Measurements from ENCODE around the gene NEUROD4.

NEUROD4 gene

DNA sequence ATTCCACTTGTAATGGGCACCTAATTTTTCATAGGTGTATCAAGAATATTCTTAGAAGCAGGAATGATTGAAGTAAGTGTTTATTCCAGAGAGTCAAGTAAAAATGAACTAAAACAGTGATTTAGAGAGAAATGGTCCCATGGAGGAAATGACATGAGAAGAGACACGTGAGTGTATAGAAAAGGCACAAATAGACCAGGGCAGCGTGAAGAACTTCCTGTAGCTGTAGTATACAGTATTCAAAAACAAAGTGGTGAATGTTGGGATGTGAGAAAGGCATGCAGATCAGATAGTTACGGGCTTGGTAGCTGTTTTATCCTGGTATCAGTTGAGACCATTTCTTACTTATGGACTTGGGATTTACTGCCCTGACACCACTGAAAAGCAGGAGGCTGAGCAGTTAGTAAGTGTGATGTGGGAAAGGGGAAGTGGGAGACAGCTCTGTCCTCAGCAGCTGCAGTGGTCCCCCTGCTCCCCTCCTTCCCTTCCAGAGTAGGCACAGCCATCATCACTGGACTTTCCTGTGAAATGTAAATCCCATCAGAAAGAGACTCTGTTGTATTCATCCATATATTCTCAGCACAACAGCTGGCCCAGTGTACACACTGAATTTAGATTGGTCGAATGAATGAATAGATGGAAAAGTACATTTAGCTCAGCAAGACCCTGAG, 18.4 kb upstream of the NEUROD4 start:
- no peaks in the 10 kb centered on the region for H3K4me1 ChIP-seq

DNA sequence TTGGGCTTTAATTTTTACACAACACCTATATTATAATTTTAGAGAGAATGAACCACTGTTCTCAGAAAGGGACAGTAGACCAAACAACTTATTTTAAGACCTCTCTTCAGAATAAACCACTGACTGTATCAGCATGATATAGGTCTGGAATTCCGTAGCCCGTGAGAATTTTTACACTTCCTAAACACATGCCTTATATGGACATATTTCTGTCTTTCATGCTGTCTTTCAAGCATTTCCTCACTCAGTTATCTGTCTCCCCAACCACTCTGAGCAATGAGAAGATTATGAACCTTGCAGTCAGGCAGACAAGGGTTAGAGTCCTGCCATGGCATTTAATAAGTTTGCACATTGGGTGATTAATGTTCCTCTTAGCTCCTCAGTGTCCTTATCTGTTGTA, 17.4 kb upstream of the NEUROD4 start:
- H3K79me2 ChIP-seq, result no peaks in the 10 kb centered on the region
- H3K27me3 ChIP-seq (ENCODE audit: control insufficient read depth, insufficient read depth, low read length), result no peaks in the 10 kb centered on the region
- H3K4me2 ChIP-seq (ENCODE audit: low read length), result no peak overlapping the region
- H3K9me3 ChIP-seq (ENCODE audit: control insufficient read depth, low read length), result no peaks in the 10 kb centered on the region
- TF ChIP-seq, protein P1, sequence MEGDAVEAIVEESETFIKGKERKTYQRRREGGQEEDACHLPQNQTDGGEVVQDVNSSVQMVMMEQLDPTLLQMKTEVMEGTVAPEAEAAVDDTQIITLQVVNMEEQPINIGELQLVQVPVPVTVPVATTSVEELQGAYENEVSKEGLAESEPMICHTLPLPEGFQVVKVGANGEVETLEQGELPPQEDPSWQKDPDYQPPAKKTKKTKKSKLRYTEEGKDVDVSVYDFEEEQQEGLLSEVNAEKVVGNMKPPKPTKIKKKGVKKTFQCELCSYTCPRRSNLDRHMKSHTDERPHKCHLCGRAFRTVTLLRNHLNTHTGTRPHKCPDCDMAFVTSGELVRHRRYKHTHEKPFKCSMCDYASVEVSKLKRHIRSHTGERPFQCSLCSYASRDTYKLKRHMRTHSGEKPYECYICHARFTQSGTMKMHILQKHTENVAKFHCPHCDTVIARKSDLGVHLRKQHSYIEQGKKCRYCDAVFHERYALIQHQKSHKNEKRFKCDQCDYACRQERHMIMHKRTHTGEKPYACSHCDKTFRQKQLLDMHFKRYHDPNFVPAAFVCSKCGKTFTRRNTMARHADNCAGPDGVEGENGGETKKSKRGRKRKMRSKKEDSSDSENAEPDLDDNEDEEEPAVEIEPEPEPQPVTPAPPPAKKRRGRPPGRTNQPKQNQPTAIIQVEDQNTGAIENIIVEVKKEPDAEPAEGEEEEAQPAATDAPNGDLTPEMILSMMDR (IDR thresholded peaks at IDR 0.05), result no peak
- H3K9ac ChIP-seq, result no peak overlapping the region
- no peaks in the 10 kb centered on the region for H3K36me3 ChIP-seq (ENCODE audit: control insufficient read depth, insufficient read depth, low read length)
- no peak overlapping the region for H3K4me3 ChIP-seq (ENCODE audit: low read depth, low read length)
- H3K27ac ChIP-seq, result no peak overlapping the region
- no peak overlapping the region for H2AFZ ChIP-seq
- H3K4me1 ChIP-seq, result no peaks in the 10 kb centered on the region

More for the DNA sequence above, 18.4 kb upstream of the NEUROD4 start:
- Histone ChIP-seq H3K9ac (no peak overlapping the region), H3K4me3 (ENCODE audit: low read depth, low read length) (no peak overlapping the region), H3K36me3 (ENCODE audit: control insufficient read depth, insufficient read depth, low read length) (no peaks in the 10 kb centered on the region), H3K79me2 (no peaks in the 10 kb centered on the region), H3K4me2 (ENCODE audit: low read length) (no peak overlapping the region), H2AFZ (no peak overlapping the region), H3K9me3 (ENCODE audit: control insufficient read depth, low read length) (no peaks in the 10 kb centered on the region), H3K27me3 (ENCODE audit: control insufficient read depth, insufficient read depth, low read length) (no peaks in the 10 kb centered on the region), H3K27ac (no peak overlapping the region)
- TF ChIP-seq, protein P1 (IDR thresholded peaks at IDR 0.05), result no peak

DNA sequence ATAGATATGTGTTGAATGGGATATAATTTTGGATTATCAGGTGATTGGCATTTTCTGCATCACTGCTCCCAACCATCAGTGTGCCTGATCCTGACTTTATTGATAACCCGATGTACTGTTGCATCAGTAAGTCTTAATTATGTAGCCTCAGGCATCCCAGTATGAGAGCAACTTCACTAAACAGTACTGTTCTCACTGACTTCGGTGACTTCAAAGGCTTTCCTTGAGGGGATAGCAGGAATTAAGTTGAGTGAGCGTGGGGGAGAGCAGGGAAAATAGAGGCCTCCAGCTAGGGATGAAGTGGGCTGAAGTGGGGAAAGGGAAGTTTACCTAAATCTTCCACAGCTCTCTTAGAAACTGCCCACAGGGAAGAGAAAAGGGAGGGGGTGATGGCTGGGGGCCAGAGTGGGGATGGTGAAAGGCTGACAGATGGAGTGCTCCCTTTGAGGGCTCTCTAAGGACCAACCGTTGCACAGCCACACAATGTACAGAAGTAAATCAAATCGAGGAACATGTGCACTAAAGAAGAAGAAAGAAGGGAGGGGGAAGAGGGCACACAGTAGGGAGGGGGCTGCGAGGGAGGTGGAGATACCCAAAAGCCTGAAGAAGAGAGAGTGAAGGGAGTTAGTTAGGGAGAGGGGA, 10.7 kb upstream of the NEUROD4 start:
- Histone ChIP-seq H3K36me3 (ENCODE audit: control insufficient read depth, insufficient read depth, low read length) (no peaks in the 10 kb centered on the region), H3K9ac (no peak overlapping the region), H3K4me2 (ENCODE audit: low read length) (no peak overlapping the region), H2AFZ (no peak overlapping the region), H3K79me2 (no peaks in the 10 kb centered on the region), H3K27ac (no peak overlapping the region), H3K27me3 (ENCODE audit: control insufficient read depth, insufficient read depth, low read length) (no peaks in the 10 kb centered on the region), H3K4me1 (no peaks in the 10 kb centered on the region), H3K9me3 (ENCODE audit: control insufficient read depth, low read length) (no peaks in the 10 kb centered on the region), H3K4me3 (ENCODE audit: low read depth, low read length) (no peak overlapping the region)
- TF ChIP-seq, protein P1 (IDR thresholded peaks at IDR 0.05), result no peak

DNA sequence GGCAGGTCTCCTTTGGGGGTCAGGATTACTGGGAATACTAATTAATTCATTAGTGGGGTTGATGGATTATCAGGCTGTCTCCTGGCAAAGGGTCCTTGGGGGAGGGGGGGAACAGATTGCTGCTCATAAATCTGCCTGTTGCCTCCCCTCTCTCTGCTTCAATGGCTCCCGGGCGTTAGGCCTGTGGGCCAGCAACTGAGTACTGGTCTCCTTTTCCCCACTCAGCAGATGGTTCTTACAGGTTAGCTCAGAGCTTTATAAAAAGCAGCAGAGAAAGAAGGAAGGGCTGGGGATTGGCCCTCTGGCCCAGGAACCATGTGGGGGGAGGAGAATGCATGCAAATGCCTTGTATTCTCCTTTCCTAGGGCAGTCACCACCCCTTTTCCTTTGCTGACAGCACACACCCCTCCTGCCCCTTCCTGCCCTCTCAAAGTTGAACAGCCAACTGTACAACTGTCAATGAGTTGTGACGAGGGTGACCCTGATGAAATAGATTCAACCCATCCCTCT, 2.3 kb upstream of the NEUROD4 start:
- no peaks in the 10 kb centered on the region for H3K27me3 ChIP-seq (ENCODE audit: control insufficient read depth, insufficient read depth, low read length)
- TF ChIP-seq, protein P1 (IDR thresholded peaks at IDR 0.05), result no peak

More for the DNA sequence above, 2.3 kb upstream of the NEUROD4 start:
- Histone ChIP-seq H3K79me2 (no peaks in the 10 kb centered on the region), H3K9ac (no peak overlapping the region), H3K27ac (no peak overlapping the region), H3K4me3 (ENCODE audit: low read depth, low read length) (no peak overlapping the region), H3K4me1 (no peaks in the 10 kb centered on the region), H3K4me2 (ENCODE audit: low read length) (no peak overlapping the region), H2AFZ (no peak overlapping the region), H3K36me3 (ENCODE audit: control insufficient read depth, insufficient read depth, low read length) (no peaks in the 10 kb centered on the region), H3K9me3 (ENCODE audit: control insufficient read depth, low read length) (no peaks in the 10 kb centered on the region)
